Glutamatergic neuron (in vitro differentiated cells): ENCODE measurements around the gene FMN1. TPM values are rescaled to one million over a fixed set of nuclear protein-coding genes. Genes with fewer than 3 reads are reported as not detected.

ENCODE experiments used
- DNase-seq: peaks from one replicate; pipeline ENCODE4 v3.0.0; 2022
- H3K27ac Mint-ChIP-seq: one replicate; pipeline ENCODE4 v1.8.0; 2020; ENCODE audit warnings: mild to moderate bottlenecking, mixed read lengths, inconsistent platforms; ENCODE audit not compliant: unreplicated experiment
- H3K27me3 Mint-ChIP-seq: one replicate; pipeline ENCODE4 v1.8.0; 2020; ENCODE audit warnings: mild to moderate bottlenecking, moderate library complexity, mixed read lengths, inconsistent platforms; ENCODE audit not compliant: unreplicated experiment
- H3K36me3 Mint-ChIP-seq: one replicate; pipeline ENCODE4 v1.8.0; 2020; ENCODE audit warnings: mild to moderate bottlenecking, mixed read lengths, inconsistent platforms; ENCODE audit not compliant: unreplicated experiment
- H3K4me1 Mint-ChIP-seq: one replicate; pipeline ENCODE4 v1.8.0; 2020; ENCODE audit warnings: mild to moderate bottlenecking, low read depth, mixed read lengths, inconsistent platforms; ENCODE audit not compliant: unreplicated experiment
- H3K4me3 Mint-ChIP-seq: one replicate; pipeline ENCODE4 v1.8.0; 2020; ENCODE audit warnings: mild to moderate bottlenecking, mixed read lengths, inconsistent platforms; ENCODE audit not compliant: unreplicated experiment
- H3K9me3 Mint-ChIP-seq: one replicate; pipeline ENCODE4 v1.8.0; 2020; ENCODE audit warnings: mild to moderate bottlenecking, moderate library complexity, mixed read lengths, inconsistent platforms; ENCODE audit not compliant: unreplicated experiment
- CTCF ChIP-seq: fragments of 200-600 bp; sonication (generic); IDR thresholded peaks from one replicate; pipeline ENCODE4 v1.5.0; 2021; ENCODE audit not compliant: partially characterized antibody, unreplicated experiment
- total RNA-seq: library from RNA; stranded (reverse); fragmentation: NEBNext Ultra II Directional; extraction: Animal tissue kit (Norgen Biotek cat#: 25700); gene quantifications from one replicate; pipeline ENCODE4 v1.2.1, GENCODE V29; 2021; ENCODE audit not compliant: unreplicated experiment

Gene FMN1
- total RNA-seq, 1 donor from 2014 or later, result 1.1 TPM

GRCh38 chr15:33068007-33068481, 126.5 kb downstream of the FMN1 start:
- H3K4me3 Mint-ChIP-seq, result no peak overlapping the region
- no peak for TF ChIP-seq CTCF
- H3K9me3 Mint-ChIP-seq, result peaks cover 4% of the 10 kb centered on the region
- no peaks in the 10 kb centered on the region for H3K27me3 Mint-ChIP-seq
- H3K27ac Mint-ChIP-seq, result no peak overlapping the region
- peaks cover 4% of the 10 kb centered on the region for H3K36me3 Mint-ChIP-seq
- no peak for DNase-seq
- H3K4me1 Mint-ChIP-seq, result peaks cover 7% of the 10 kb centered on the region

- no peaks in the 10 kb centered on the region for H3K27me3 Mint-ChIP-seq
- no peak for TF ChIP-seq CTCF
- H3K27ac Mint-ChIP-seq, result no peak overlapping the region
- peaks cover 7% of the 10 kb centered on the region for H3K4me1 Mint-ChIP-seq
- peaks cover 4% of the 10 kb centered on the region for H3K36me3 Mint-ChIP-seq
- no peak overlapping the region for H3K4me3 Mint-ChIP-seq
- peaks cover 4% of the 10 kb centered on the region for H3K9me3 Mint-ChIP-seq
- no peak for DNase-seq
Measured at GRCh38 chr15:33067456-33067855, 127.1 kb downstream of the FMN1 start.

- peaks cover 4% of the 10 kb centered on the region for H3K9me3 Mint-ChIP-seq
Measured at GRCh38 chr15:33066584-33066983, 127.9 kb downstream of the FMN1 start.

GRCh38 chr15:33064878-33065277, 129.6 kb downstream of the FMN1 start:
- H3K4me3 Mint-ChIP-seq, result no peak overlapping the region
- peaks cover 7% of the 10 kb centered on the region for H3K4me1 Mint-ChIP-seq
- DNase-seq, result no peak
- H3K9me3 Mint-ChIP-seq, result peaks cover 4% of the 10 kb centered on the region
- no peaks in the 10 kb centered on the region for H3K27me3 Mint-ChIP-seq
- H3K36me3 Mint-ChIP-seq, result peaks cover 4% of the 10 kb centered on the region
- no peak overlapping the region for H3K27ac Mint-ChIP-seq
- no peak for TF ChIP-seq CTCF

More at GRCh38 chr15:33066584-33066983, 127.9 kb downstream of the FMN1 start:
- TF ChIP-seq CTCF, result no peak
- Mint-ChIP-seq H3K4me1 (peaks cover 7% of the 10 kb centered on the region), H3K27me3 (no peaks in the 10 kb centered on the region), H3K27ac (no peak overlapping the region), H3K4me3 (no peak overlapping the region), H3K36me3 (peaks cover 4% of the 10 kb centered on the region)
- no peak for DNase-seq

- H3K4me1 Mint-ChIP-seq, result no peaks in the 10 kb centered on the region
- no peak for TF ChIP-seq CTCF
Measured at GRCh38 chr15:33059184-33059583, 135.3 kb downstream of the FMN1 start.

More at GRCh38 chr15:33059184-33059583, 135.3 kb downstream of the FMN1 start:
- H3K27me3 Mint-ChIP-seq, result peaks cover 2% of the 10 kb centered on the region
- H3K9me3 Mint-ChIP-seq, result no peaks in the 10 kb centered on the region
- H3K4me3 Mint-ChIP-seq, result no peak overlapping the region
- no peaks in the 10 kb centered on the region for H3K36me3 Mint-ChIP-seq
- H3K27ac Mint-ChIP-seq, result no peak overlapping the region
- no peak for DNase-seq
